CD4-positive, alpha-beta T cell treated with Interleukin-1 beta for 1 hour (primary cell): ENCODE results near the gene PNPLA7.

Experiments
- DNase-seq, 2 donors: peaks; one replicate each; pipeline ENCODE4 v3.0.0-alpha.2; 2020 to 2022

PNPLA7 gene

GRCh38 chr9:137459152-137459600 is 91.0 kb downstream of the PNPLA7 start, which contains the start of gene NSMF:
NSMF (minus strand) TSS chr9:137459334; CDS start chr9:137459102, 232 bp downstream.
- peak; percentile 94 for DNase-seq

GRCh38 chr9:137458194-137459151 is 91.7 kb downstream of the PNPLA7 start:
- peak; percentile 31 to 35 for DNase-seq

- no peak for DNase-seq
Observed at GRCh38 chr9:137457406-137458193, 92.6 kb downstream of the PNPLA7 start.

- DNase-seq, result no peak
Observed at GRCh38 chr9:137456864-137457405, 93.3 kb downstream of the PNPLA7 start.

GRCh38 chr9:137456061-137456863 is 93.9 kb downstream of the PNPLA7 start:
- no peak for DNase-seq

GRCh38 chr9:137455359-137455991 is 94.7 kb downstream of the PNPLA7 start:
- DNase-seq, result no peak

GRCh38 chr9:137454597-137455358 is 95.4 kb downstream of the PNPLA7 start:
- no peak for DNase-seq

- peak in 1 of 2 donors; percentile 63 for DNase-seq
Observed at GRCh38 chr9:137454145-137454596, 96.0 kb downstream of the PNPLA7 start.

GRCh38 chr9:137453643-137454081 is 96.5 kb downstream of the PNPLA7 start:
- DNase-seq, result peak; percentile 63 to 79

GRCh38 chr9:137452761-137453642 is 97.2 kb downstream of the PNPLA7 start:
- no peak for DNase-seq

GRCh38 chr9:137452006-137452760 is 98.0 kb downstream of the PNPLA7 start:
- DNase-seq, result peak in 1 of 2 donors; percentile 31

GRCh38 chr9:137451264-137452005 is 98.8 kb downstream of the PNPLA7 start:
- DNase-seq, result peak in 1 of 2 donors; percentile 36

- peak; percentile 65 to 76 for DNase-seq
Observed at GRCh38 chr9:137450539-137451222, 99.5 kb downstream of the PNPLA7 start.

- peak in 1 of 2 donors; percentile 65 for DNase-seq
Observed at GRCh38 chr9:137449931-137450538, 100.2 kb downstream of the PNPLA7 start.

- DNase-seq, result no peak
Observed at GRCh38 chr9:137449081-137449844, 100.9 kb downstream of the PNPLA7 start.

GRCh38 chr9:137448602-137448962 is 101.6 kb downstream of the PNPLA7 start:
- DNase-seq, result no peak
